GM12878 (cell line): Measurements from ENCODE around the gene POLR1G. TPM values are rescaled to one million over a fixed set of nuclear protein-coding genes. Genes with fewer than 3 reads are reported as not detected.
A peak's percentile ranks its signal among the peaks of the same experiment; 100 is the strongest.

Experiments used
- CTCF ChIP-seq, 3 experiments: IDR thresholded peaks in 2 of 3; conservative IDR thresholded peaks in 1 of 3; 2 replicates each; pipeline ENCODE4 v1.5.1; 2011; ENCODE audit warnings: low read depth in 3 of 3, low read length in 3 of 3, mild to moderate bottlenecking in 3 of 3, control low read depth in 2 of 3, moderate library complexity in 2 of 3, inconsistent platforms in 1 of 3, mixed read lengths in 1 of 3; ENCODE audit not compliant: control insufficient read depth in 2 of 3, insufficient read depth in 1 of 3; ENCODE audit errors: extremely low read depth in 1 of 3
- CUX1 ChIP-seq: IDR thresholded peaks from 2 replicates; pipeline ENCODE4 v1.6.1; 2012; ENCODE audit warnings: improper control_type of control experiment, low read depth, low read length; ENCODE audit not compliant: insufficient replicate concordance
- EED ChIP-seq: sonication (generic); IDR thresholded peaks from 2 replicates; pipeline ENCODE4 v1.6.1; 2016; ENCODE audit warnings: antibody characterized with exemption, low read depth
- HCFC1 ChIP-seq: fragments of 150-350 bp; IDR thresholded peaks from 2 replicates; pipeline ENCODE4 v1.6.1; 2014; ENCODE audit warnings: low read length
- IKZF2 ChIP-seq, 2 experiments: fragments of 450-650 bp; IDR thresholded peaks; 2 replicates each; pipeline ENCODE4 v1.6.1; 2017; ENCODE audit warnings: mild to moderate bottlenecking in 2 of 2, moderate library complexity in 2 of 2
- JUNB ChIP-seq: IDR thresholded peaks from 2 replicates; pipeline ENCODE4 v1.6.1; 2016; ENCODE audit warnings: antibody characterized with exemption, mild to moderate bottlenecking
- MYB ChIP-seq: fragments of 150-350 bp; IDR thresholded peaks from 2 replicates; pipeline ENCODE4 v1.6.1; 2014; ENCODE audit warnings: mild to moderate bottlenecking, low read depth, low read length, borderline replicate concordance
- NR2C1 ChIP-seq: fragments of 450-650 bp; IDR thresholded peaks from 2 replicates; pipeline ENCODE4 v1.6.1; 2017; ENCODE audit warnings: antibody characterized with exemption, mild to moderate bottlenecking, moderate library complexity
- PAX5 ChIP-seq: IDR thresholded peaks from 2 replicates; pipeline ENCODE4 v1.6.1; 2011; ENCODE audit warnings: low read depth, low read length, borderline replicate concordance
- POLR2A ChIP-seq: IDR thresholded peaks from 2 replicates; pipeline ENCODE4 v1.6.1; 2011; ENCODE audit warnings: low read depth, mild to moderate bottlenecking, low read length
- RAD21 ChIP-seq: IDR thresholded peaks from 2 replicates; pipeline ENCODE4 v1.6.1; 2011; ENCODE audit warnings: mild to moderate bottlenecking, low read depth, low read length, moderate library complexity; ENCODE audit not compliant: insufficient read depth
- RBBP5 ChIP-seq: fragments of 200-600 bp; sonication (generic); conservative IDR thresholded peaks from 2 replicates; pipeline ENCODE4 v1.6.1; 2016
- RFX5 ChIP-seq: IDR thresholded peaks from 2 replicates; pipeline ENCODE4 v1.6.1; 2011; ENCODE audit warnings: low read depth, low read length, improper control_type of control experiment
- RUNX3 ChIP-seq: IDR thresholded peaks from 2 replicates; pipeline ENCODE4 v1.6.1; 2012; ENCODE audit warnings: low read length, inconsistent platforms
- SREBF1 ChIP-seq: IDR thresholded peaks from 2 replicates; pipeline ENCODE4 v1.6.1; 2012; ENCODE audit warnings: mild to moderate bottlenecking, low read length
- USF1 ChIP-seq: IDR thresholded peaks from 2 replicates; pipeline ENCODE4 v1.6.1; 2011; ENCODE audit warnings: borderline replicate concordance, low read depth, mild to moderate bottlenecking, moderate library complexity, mixed read lengths, low read length; ENCODE audit not compliant: insufficient read depth; ENCODE audit errors: extremely low read length
- ZBED1 ChIP-seq: IDR thresholded peaks from 2 replicates; pipeline ENCODE4 v1.6.1; 2016; ENCODE audit warnings: borderline replicate concordance
- ZBTB4 ChIP-seq: fragments of 450-650 bp; formaldehyde crosslinking; IDR thresholded peaks from 2 replicates; pipeline ENCODE4 v1.4.0; 2022; ENCODE audit warnings: mild to moderate bottlenecking, moderate library complexity
- ZNF274 ChIP-seq: IDR thresholded peaks from one replicate; pipeline ENCODE4 v1.8.0; 2011; ENCODE audit not compliant: insufficient read length, insufficient read depth
- ZNF384 ChIP-seq: IDR thresholded peaks from 2 replicates; pipeline ENCODE4 v1.6.1; 2012; ENCODE audit warnings: low read depth, mild to moderate bottlenecking, low read length, improper control_type of control experiment, borderline replicate concordance
- polyA plus RNA-seq, 11 experiments: library from polyadenylated mRNA; depleted of rRNA in 4 of 11; unstranded in 6 of 11; stranded (reverse) in 5 of 11; fragments of >200 nt; fragmentation: Nextera tagmentation in 4 of 11; fragmentation: Illumina TruSeq in 1 of 11; extraction: Ambion mirVana in 4 of 11; extraction: Trizol in 1 of 11; gene quantifications; 1 replicate in 1 of 11; 2 replicates in 10 of 11; pipeline versions ENCODE4 v1.2.1 to v1.2.3, GENCODE V29; 2011 to 2016; ENCODE audit warnings: inconsistent platforms in 2 of 11, missing spikeins in 2 of 11, low read depth in 1 of 11
- total RNA-seq, 4 experiments: library from RNA; depleted of rRNA in 3 of 4; stranded (reverse); fragments of >200 nt in 3 of 4; fragmentation: Illumina TruSeq in 1 of 4; extraction: Trizol in 1 of 4; gene quantifications; 2 replicates each; pipeline versions ENCODE4 v1.2.1 to v1.2.3, GENCODE V29; 2013 to 2021

Gene POLR1G
- total and polyA plus RNA-seq, 10 of the 15 experiments (the other 5 are each of a cell fraction or from before 2014, with no cell fraction given) = 2.0 to 30.9 (median 20.5) TPM

GRCh38 chr19:45402298-45403061 lies 4.0 kb upstream of the POLR1G start (continued):
- TF ChIP-seq ZBTB4 (CRISPR knock-in tag) (no peak), PAX5 (no peak), SREBF1 (no peak), JUNB (no peak), POLR2A (no peak), USF1 (no peak), RUNX3 (no peak), ZNF384 (no peak), RBBP5 (no peak), HCFC1 (no peak), ZBED1 (no peak), RAD21 (peak; percentile 30; the same call in 1 of the 2 replicates), NR2C1 (no peak), ZNF274 (no peak), EED (peak; percentile 20; the same call in 1 of the 2 replicates), RFX5 (no peak), IKZF2 (IDR thresholded peaks at IDR 0.05) (0 out of 4 replicates have a peak, but pooled peaks of 1 of the 2 experiments have one; percentile 18), CTCF (IDR thresholded peaks at IDR 0.05 in 2 of 3, conservative IDR thresholded peaks at IDR 0.05 in 1 of 3; ENCODE audit: control insufficient read depth in 2 of 3, extremely low read depth in 1 of 3, insufficient read depth in 1 of 3, low read depth in 3 of 3, low read length in 3 of 3) (peak; percentile 56 to 69 (median 56)), MYB (no peak), CUX1 (no peak)
